DMS 273 treated with DMSO at 0.1 percent for 48 hours (cell line): ENCODE measurements around the gene SHISA5.
A peak's percentile ranks its signal among the peaks of the same experiment; 100 is the strongest.
"Not testable (repeated sequence)": the region's sequence is repeated elsewhere in the genome, so short reads cannot be mapped to it uniquely, and the experiment has no call there.

Experiments
- DNase-seq: peaks from one replicate; lab custom pipeline; 2025; lab: John Stamatoyannopoulos, UW

SHISA5 gene

DNA sequence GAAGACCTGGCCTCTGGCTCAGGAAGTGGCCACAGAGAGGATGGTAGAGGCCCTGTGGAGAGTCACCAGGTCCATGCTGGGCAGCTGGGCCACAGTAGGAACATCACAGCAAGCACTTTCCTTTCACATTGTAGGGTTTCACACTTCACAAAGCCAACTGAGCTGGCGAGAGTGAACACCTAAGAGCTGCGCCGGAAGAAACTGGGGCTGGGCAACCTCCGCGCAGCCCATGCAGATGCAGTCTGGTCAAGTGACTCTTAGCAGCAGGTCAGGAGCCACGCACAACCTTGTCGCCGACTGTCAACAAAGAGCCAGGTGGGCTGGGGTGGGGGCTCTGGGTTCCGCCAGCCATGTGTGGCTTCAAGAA, 15.3 kb upstream of the SHISA5 start:
- no peak for DNase-seq

DNA sequence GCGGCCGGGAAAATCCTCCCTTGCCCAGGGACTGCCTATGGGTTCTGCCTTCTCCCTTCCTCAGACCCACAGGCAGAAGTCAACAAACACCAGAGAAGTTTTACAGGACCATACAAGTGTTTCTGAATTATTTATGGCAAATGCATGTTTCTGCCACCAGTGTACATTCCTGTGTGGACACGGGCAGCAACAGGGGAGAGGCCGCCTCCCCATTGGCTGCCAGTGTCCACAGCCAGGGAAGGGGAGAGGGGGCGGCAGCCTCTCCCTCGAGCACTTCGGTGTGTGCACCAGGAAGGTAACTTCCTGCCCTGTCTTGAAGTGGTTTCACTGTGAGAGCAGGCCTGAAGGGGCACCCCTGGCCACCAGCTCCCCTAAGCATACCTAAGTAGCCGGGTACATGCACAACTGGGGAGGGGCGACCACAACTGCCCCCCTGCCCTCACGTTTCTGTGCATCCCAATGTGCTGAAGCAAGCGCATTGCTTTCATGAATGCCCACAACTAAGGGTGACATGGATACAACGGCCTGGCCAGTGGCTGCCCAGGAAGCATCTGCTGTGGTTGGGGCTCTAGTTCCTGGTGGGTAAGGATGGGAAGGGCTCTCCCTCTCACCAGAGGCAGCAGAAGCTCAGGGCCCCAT, 14.8 kb upstream of the SHISA5 start:
- DNase-seq, result no peak

DNA sequence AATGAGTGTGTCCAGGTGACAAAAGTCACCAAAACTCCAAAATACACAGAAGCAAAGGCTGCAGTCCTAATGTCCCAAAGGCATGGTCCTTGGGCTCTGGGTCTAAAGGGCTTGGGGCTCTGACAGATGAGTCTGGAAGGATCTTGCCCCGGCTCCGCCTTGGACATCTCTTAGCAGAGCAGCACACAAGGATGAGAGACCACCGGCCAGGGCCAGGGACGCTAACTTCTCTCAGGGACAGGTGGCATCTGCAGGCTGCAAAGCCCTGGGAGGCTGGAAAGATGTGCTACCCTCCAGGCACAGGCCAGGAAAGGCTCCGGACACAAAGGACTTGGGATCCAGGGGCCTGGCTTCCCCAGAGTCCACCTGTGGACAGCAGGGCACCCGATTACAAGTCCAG, 14.1 kb upstream of the SHISA5 start:
- DNase-seq, result no peak

DNA sequence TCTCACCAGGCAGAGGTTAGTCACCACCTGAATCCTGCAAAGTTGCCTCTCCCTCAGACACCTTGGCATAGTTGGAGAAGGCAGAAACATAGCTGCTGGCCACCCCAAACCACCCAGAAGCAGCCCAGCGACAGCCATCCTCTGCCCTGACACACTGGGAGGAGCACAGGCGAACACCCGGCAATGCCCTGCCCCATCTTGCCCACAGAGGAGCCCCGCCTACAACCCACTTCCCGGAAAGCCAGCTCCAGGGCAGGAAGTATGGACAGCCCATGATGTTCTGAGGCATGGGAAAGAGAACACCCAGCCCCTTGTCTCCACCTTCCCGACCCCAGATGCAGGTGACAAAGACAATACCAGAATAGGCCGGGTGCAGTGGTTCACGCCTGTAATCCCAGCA, 12.6 kb upstream of the SHISA5 start:
- DNase-seq, result no peak

DNA sequence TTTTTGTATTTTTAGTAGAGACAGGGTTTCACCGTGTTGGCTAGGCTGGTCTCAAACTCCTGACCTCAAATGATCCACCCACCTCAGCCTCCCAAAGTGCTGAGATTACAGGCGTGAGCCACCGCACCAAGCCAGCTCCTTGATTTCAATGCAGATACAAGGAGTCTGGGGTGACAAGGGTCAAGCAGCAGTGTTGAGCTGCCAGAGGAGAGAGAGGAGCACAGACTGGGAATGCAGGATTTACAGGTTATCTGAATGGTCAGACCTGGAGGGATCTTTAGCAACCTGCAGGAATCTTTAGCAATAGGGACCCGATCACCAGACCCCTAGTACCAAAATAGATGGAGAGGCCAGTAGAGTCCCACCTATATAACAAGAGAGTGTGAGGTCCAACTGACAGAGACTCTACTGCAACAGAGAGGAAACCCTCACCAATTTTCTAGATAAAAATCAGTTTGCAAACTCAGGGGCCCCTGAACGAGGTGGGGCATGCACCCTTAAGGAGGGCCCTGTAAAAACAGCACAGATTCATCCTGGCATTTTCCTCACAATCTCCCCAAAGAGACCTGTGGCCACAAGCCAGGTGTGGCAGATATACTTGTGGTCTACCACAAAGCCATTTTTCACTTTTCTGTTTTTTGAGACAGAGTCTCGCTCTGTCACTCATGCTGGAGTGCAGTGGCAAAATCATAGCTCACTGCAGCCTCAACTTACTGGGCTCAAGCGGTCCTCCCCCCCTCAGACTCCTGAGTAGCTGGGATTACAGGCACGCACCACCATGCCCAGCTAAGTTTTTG, 10.7 kb upstream of the SHISA5 start:
- no peak for DNase-seq

DNA sequence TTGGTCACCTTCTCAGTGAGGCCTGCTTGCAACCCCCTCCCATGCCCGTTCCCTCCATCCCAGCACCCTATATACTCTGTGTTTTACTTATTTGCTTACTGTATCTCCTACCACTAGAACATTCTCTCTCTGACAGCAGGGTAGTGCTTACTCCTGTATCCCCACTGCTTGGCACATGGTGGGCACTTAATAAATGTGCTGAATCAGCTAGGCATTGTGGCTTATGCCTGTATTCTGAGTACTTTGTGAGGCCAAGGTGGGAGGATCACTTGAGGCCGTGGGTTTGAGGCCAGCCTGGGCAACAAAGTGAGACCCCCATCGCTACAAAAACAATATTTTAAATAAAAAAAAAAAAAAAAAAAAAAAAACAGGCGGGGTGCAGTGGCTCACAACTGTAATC, 7.6 kb upstream of the SHISA5 start:
- no peak for DNase-seq

GRCh38 chr3:48507256-48508061, 3.5 kb upstream of the SHISA5 start:
- DNase-seq, result peak; percentile 5

DNA sequence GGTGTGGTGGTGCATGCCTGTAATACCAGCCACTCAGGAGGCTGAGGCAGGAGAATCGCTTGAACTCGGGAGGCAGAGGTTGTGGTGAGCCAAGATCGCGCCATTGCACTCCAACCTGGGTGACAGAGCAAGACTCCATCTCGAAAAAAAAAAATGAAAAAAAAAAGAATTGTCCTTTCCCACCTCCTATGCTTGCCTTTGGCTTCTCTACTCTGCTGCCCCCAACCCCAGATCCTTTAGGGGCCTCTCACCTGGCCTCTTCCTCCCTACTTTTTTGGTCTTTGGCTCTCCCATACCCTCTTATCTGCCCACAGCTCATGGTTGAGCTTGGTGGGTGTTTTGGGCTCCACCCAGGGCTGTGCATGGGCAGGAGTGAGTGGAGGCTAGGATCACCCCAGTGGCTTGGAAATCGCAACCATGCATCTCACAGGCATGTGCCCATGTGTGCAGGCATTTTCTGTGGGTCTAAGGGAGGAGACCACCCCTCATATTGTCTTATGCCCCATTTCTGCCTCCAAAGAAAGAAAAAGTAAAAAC, 2.1 kb upstream of the SHISA5 start:
- no peak for DNase-seq

- no peak for DNase-seq
These were observed 1.2 kb upstream of the SHISA5 start for GRCh38 chr3:48505146-48505545.

- DNase-seq, result no peak
These were observed 448 bp downstream of the SHISA5 start for GRCh38 chr3:48503401-48504050.

GRCh38 chr3:48502728-48503168, 1.2 kb downstream of the SHISA5 start:
- no peak for DNase-seq

- no peak for DNase-seq
These were observed 1.9 kb downstream of the SHISA5 start for GRCh38 chr3:48502121-48502520.

GRCh38 chr3:48501196-48501595, 2.8 kb downstream of the SHISA5 start:
- DNase-seq, result no peak

GRCh38 chr3:48500656-48501055, 3.3 kb downstream of the SHISA5 start:
- no peak for DNase-seq

GRCh38 chr3:48493203-48493501, 10.8 kb downstream of the SHISA5 start:
- no peak for DNase-seq

GRCh38 chr3:48492461-48493202, 11.3 kb downstream of the SHISA5 start:
- DNase-seq, result no peak

GRCh38 chr3:48486952-48487351, 17.0 kb downstream of the SHISA5 start:
- DNase-seq, result no peak

DNA sequence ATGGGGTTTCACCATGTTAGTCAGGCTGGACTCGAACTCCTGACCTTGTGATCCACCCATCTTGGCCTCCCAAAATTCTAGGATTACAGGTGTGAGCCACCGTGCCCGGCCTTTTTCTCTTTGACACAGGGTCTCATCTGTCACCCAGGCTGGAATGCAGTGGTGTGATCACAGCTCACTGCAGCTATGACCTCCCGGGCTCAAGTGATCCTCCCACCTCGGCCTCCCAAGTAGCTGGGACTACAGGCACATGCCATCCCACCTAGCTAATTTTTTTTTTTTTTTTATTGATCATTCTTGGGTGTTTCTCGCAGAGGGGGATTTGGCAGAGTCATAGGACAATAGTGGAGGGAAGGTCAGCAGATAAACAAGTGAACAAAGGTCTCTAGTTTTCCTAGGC, 21.2 kb downstream of the SHISA5 start:
- not testable (repeated sequence) for DNase-seq

- DNase-seq, result not testable (repeated sequence)
These were observed 23.1 kb downstream of the SHISA5 start for GRCh38 chr3:48480891-48481290.

DNA sequence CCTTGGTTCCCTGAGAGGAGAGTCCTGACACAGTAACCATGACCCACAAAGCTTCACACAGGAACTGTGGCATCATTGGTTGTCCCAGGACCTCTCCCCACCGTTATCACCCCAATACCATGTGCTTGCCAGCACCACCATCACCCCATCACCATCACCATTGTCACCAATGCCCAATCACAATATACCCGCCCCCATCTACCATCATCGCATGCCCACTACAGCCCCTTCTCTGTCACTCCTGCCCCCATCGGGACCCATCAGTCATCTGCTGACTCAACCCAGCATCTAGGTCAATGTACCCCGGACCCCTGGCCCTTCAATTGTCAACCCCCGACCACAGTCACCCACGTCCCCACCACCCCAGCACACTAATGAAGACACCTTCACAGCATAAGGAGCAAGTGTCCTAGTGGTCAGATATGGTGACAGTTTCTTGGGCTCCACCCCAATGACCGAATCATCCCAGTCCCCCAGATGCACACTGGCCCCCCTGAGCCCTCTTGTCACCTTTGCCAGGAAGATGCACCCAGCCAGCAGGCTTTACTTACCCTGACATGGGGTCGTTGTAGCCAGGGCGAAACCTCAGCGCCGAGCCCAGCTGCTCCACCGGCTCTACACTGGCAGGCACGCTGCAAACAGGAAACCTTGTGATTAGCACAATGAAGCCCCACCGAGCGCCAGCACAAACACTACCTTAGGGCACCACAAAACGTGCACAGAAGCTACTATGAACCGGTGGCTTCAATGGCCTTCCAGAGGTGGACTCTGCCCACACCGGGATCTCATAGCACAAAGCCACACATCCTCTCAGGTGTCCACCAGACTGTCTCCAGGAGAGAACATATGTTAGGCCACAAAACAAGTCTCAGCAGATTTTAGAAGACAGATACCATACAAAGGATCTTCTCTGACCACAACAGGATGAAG, 25.1 kb downstream of the SHISA5 start:
- no peak for DNase-seq
